Measurements from ENCODE around the gene AP4S1.
"Not testable (repeated sequence)": the region's sequence is repeated elsewhere in the genome, so short reads cannot be mapped to it uniquely, and the experiment has no call there.

Gene AP4S1

DNA sequence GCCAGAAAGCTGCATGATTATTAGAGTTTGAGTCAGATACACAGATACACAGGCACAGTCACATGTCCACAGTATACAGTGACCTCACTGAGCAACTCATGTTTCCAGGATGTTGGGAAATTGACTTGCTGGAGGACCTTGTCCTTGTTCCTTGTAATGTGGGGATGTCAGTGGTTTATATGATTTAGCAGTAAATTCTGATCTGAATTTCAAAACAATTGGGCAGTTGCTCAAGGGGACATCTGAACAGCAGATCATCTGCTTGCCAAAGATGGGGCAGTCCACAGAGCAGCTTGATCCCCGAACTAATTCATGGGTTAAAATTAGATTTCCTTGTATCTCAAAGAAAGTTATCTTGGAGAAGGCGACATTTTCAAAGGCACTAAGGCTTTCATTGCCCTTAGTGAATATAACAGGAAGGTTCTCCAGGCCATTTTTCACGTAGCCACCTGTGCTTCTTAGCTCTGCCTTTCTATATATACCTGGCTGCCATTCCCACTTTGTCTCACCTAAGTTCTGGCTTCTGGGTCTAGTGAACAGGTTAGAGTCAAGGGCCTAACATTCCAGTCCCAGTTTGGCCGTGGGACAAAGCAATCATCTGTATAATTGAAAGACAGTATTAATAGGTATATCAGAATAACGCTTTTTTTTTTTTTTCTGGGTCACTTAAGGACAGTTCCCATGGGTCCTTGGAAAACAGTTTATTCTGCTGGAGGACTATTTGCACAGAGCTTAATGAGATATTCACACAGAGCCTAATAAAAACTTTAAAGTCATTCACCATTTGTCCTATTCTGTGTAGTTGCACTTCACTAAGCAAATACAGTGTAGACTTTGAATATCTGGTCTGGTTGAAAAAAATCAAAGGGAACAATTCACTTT is 65.7 kb downstream of the AP4S1 start:
- no peak for DNase-seq

DNA sequence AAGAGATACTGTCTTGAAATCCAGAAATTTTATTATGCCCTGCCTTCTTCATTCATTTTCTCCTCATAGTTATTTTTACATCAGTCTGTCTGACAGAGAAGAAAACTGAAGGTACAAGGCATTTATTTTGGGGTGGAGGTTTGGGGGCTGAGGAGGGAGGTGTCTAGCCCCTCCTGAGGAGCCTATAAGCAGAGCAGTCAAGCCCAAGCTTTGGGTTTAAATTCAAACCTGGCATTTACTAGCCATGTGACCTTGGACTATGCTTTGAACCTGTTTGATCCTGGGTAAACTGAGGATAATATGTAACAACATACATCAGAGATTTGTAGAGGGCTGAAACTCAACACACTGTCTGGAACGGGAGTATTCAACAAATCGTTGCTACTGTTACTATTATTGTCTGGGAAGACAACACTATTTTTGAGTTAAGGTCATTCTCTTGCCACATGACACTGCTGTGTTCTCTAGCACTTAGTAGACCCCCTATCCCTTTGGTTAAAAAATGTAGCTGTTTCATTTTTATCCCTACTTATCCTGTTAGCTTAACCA is 66.8 kb downstream of the AP4S1 start:
- no peak for DNase-seq

- DNase-seq: not testable (repeated sequence)
Measured at GRCh38 chr14:31093884-31094839, 68.7 kb downstream of the AP4S1 start.

GRCh38 chr14:31095817-31096216 is 70.4 kb downstream of the AP4S1 start:
- DNase-seq: not testable (repeated sequence)

- DNase-seq: no peak
Measured at GRCh38 chr14:31096255-31096654, 70.8 kb downstream of the AP4S1 start.

GRCh38 chr14:31097081-31097480 is 71.6 kb downstream of the AP4S1 start:
- no peak for DNase-seq

DNA sequence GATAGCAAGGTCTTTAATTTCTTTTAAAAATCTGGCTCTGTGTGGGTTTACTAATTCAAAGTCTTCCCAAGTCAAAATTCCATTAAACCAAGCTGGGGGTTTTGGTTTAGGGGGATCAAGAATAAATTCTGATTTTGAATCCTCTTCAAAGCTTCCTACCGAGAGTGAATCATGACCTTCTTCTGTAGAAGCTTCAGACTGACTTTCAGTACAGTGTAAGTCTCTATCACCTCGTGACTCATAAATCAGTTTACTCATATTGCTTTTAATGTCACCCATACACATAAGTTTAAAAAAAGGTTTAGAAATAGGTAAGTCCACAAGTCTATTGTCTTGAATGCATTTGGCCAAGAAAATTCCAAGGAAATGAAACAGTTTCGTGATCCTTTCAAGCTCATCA is 81.3 kb downstream of the AP4S1 start:
- DNase-seq: no peak

DNA sequence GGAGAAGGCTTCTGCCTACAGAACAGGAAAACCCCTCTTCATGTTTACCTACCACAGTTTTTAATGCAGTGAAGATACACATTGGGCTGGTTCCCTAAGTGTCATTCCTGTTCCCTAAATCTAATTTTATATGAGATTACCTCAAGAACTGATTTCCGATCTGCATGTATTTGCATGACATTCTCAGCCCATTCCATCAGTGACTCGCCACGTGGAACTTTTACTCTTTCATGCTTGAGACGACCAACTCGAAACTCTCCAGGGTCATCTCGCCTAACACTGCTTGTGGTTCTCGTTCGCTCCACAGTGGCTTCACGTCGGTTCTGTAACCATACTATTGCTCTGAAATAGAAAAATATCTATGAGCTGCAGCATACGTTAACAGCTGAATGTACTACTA is 83.8 kb downstream of the AP4S1 start:
- no peak for DNase-seq

DNA sequence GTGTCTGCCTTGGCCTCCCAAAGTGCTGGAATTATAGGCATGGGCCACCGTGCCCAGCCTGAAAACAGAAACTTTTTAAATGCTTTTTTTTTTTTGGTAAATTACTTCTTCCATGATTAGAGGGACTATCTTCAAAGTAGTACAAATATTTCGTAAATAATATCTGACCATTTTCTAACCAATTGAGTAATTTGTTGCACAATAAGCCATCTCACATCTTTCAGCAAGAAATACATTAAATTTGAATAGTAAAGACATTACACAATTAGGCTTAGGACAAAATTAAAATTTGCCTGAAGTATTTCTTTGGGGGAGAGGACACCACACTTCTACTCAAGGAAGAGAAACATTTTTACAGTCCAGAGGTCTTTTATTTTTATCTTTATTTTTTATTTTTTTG is 85.4 kb downstream of the AP4S1 start:
- no peak for DNase-seq

DNA sequence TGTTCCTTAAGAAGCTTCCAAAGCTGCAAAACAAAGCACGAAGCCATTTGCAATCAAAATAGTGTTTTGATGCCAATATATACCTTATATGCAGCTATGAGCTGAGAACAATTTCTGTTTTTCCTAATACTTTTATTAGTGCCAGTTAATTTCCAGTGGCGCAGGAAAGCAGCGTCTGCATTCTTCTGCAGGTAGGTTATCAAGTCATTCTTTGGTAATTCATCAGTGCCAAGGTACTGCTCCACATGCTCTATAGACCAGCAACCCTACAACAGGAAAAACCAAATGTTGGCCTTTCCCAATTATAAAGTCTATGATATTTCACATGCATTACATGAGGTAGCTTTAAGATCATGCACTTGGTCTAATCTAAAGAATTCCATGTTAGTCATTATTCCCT is 88.3 kb downstream of the AP4S1 start:
- no peak for DNase-seq

DNA sequence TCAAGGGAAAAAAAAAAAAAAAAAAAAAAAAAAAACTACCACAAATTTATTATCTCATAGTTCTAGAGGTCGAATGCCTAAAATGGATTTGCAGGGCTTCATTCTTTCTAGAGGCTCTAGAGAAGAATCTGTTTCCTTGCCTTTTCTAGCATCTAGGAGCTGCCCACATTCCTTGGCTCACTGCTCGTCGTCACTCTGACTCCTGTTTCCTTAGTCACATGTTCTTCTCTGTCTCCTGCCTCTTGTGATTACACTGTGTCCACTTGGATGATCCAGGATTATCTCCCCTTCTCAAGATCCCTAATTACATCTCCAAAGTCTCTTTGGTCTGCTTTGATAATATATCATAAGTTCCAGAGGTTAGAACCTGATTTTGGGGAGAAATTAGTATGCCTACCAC is 93.4 kb downstream of the AP4S1 start:
- DNase-seq: no peak

- DNase-seq: no peak
Measured at GRCh38 chr14:31122098-31122611, 96.7 kb downstream of the AP4S1 start.

DNA sequence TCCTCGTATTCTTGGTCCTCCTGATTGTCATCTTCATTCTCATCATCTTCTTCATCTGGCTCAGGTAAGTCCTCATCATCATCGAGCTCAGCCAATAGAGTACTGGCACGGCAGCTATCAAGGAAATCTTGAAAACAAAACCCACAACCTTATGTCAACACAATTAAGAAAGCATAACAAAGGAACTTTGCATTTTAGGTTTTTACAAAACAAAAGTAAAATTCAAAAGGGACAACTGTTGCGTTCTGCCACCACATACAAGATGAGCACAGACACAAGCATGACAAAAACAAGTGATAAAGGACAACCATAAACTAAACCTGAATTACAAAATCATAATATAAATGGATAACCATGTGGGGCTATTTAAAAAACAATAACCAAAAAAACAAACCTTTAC is 97.5 kb downstream of the AP4S1 start:
- DNase-seq: no peak

- DNase-seq: no peak
Measured at GRCh38 chr14:31124197-31124596, 98.7 kb downstream of the AP4S1 start.

DNA sequence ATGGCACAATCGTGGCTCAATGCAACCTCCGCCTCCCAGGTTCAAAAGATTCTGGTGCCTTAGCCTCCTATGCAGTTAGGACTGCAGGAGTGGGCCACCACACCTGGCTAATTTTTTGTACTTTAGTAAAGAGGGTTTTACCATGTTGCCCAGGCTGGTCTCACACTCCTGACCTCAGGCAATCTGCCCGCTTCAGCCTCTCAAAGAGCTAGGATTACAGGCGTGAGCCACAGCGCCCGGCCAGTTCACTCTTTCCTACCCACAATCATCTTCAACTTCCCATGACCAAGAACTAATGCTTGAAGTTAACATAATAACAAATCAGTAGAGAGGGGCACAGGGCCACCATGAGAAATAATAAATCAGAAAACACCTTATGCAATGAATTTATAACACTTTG is 99.8 kb downstream of the AP4S1 start:
- DNase-seq: no peak

DNA sequence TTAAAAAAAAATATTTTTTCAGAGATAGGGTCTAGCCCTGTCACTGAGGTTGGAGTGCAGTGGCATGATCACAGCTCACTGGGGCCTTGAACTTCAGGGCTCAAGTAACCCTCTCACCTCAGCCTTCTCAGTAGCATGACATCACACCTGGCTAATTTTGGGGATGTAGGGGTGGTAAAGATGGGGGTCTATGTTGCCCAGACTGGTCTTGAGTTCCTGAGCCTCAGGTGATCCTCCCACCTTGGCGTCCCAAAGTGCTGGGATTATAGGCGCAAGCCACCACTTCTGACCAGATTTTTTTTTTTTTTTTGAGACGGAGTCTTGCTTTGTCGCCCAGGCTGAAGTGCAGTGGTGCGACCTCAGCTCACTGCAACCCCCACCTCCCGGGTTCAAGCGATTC is 101.2 kb downstream of the AP4S1 start:
- no peak for DNase-seq

GRCh38 chr14:31127690-31128089 is 102.2 kb downstream of the AP4S1 start:
- DNase-seq: no peak

DNA sequence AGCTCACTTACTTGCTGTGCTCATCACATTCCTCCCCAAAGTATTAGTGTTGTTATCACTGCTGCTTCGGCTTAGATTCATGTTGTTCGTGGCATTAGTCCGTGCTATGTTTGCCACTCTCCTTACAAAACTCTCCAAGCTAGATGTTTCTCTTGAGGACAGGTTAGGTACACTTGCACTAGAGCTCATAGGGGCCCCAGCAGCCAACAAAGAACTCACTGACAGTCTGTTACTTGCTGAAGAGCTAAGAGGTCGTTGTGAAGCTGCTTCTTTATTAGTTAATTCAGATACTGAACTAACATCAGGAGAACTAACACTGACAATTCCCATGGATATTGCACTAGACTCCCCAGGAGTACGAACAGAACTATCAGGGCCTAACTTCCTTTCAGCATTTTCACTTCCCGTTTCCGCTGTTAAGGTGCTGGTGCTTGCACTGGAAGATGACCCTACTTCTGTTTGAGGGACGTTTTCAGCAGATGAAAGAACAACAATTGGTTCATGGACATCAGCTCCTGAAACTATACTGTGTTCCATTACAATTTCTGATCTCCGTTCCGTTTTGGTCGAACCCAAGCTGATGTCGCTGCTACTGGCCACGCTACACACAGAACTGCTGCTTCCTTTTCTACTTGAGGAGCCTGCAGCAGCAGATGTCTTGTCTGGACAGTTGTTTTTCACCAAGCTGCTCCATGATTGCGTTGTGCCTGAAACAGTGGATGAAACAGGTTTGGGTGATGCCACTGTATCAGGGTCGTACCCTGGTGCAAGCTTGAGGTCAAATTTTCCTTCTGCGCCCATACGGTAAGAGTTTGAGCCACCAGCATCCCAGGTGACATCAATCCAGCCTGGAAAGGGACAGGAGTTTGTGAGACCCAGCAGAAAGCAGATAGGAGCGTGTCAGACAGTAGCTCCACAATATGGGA is 103.4 kb downstream of the AP4S1 start:
- peak in 2 of 14 donors; percentile 2 to 6 for DNase-seq

- DNase-seq: no peak
Measured at GRCh38 chr14:31133133-31133532, 107.7 kb downstream of the AP4S1 start.

DNA sequence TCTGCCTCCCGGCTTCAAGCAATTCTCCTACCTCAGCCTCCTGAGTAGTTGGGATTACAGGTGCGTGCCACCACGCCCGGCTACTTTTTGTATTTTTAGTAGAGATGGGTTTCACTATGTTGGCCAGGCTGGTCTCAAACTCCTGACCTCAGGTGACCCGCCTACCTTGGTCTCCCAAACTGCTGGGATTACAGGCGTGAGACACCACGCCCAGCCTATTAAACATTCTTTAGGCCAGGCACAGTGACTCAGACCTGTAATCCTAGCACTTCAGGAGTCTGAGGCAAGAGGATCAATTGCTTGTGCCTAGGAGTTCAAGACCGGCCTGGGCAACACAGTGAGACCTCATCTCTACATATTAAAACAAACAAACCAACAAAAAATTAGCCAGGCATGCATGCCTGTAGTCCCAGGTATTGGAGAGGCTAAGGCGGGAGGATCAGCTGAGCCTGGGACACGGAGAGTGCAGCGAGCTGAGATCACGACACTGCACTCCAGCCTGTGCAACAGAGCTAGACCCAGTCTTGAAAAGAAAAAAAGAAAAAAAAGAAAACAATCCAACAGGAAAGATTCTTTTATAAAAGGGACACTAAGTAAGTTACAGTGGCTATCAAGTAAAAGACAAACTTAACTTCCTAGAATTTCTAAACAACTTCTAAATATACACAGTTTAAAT is 111.9 kb downstream of the AP4S1 start:
- DNase-seq: no peak

DNA sequence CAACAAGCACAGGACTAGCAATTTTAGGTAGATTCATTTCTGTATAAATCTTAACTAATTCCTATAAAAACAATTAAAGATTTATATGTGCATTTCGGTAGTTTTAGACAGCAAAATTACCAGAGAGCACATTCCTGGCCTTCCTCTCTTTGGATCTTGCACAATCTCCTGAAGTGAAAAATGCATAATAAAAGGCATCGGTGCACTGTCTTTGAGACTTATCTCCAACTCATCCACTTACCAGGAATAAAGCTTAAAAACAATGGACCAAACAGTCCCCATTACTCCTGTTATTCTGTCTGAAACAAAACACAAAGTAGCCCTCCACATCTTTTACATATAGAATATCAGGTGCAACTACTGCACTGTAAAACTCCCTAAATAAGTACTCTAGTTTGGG is 112.9 kb downstream of the AP4S1 start:
- DNase-seq: no peak

All from C1 segment of cervical spinal cord (tissue), 14 donors.